T-helper 2 cell (primary cell): ENCODE measurements around the gene ACKR3.
A peak's percentile ranks its signal among the peaks of the same experiment; 100 is the strongest.

Experiments used
- DNase-seq, 5 experiments: peaks; one replicate each; pipeline versions ENCODE4 v3.0.0 to v3.0.0-alpha.2; 2012 to 2022

ACKR3 gene

DNA sequence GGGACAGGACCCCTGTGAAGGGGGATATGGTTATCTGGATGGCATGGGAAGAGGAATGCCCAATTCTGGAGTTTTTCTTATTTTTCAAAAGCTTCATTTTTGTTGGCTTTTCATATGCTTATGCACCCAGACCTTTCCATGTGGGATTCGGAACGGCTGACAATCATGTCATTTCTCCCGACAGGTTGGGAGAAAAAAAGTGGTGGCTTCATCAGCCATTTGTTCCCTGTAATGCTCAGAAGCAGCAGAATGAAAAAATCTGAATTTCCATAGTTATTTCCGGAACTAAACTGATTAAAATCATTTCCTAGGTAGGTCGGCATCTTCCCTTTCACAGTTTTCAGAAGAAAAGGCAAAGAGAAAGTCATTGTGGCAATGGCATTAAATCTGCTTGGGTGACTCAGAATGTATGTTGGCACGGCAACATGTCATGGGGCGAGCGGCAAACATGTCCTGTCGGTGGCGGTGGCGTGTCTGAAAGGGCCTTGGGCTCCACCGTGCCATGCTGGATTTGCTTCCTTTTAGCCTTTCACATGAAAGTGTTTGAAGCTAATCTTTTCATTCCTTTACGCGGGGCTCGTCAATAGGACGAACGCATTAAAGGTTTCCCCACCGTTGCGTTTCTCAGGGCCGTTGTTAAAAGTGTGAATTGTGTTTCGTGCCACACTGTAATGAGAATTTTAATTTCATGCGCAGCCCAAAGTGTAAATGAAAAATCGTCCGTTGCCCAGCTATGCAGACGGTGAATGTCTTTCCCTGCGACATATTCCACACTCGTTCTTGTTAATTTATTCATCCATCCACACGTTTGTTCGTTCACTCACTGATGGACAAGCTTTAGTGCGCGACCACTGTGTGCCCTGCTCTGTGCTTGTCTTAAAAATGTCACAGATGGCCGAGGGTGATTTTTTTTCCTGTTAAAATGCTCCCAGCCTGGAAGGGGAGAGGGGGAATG is 18.5 kb downstream of the ACKR3 start:
- DNase-seq, result no peak

DNA sequence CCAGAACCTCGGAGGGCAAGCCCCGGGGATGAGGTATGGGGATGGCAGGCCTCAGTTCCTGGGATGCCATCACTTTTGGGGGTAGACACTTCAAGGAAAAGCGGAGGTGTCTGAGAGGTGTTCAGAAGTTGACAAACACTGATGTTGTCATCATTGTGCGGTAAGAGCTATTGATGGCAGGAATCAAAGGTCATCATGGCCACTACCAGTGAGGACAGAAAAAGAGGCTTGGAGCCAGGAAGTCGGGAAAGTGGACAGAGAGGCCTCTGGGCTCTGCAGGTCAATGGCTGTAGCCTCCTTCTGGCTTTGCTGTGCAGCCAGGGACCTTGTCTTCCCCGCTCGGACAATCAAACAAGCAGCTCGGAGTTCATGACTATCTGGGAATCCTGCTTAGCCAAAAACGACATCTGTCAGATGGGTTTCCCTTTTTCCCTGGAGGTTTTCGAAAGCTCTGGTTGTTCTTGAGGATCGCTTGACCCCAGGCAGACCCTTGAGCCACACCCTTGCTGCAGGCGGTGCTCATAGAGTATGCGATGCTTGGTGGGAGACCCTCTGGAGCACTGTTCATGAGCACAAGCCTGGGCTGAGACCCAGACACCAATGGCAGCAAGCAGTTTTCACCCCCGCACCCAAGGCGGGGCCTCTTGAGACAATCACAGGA is 19.4 kb downstream of the ACKR3 start:
- no peak for DNase-seq

DNA sequence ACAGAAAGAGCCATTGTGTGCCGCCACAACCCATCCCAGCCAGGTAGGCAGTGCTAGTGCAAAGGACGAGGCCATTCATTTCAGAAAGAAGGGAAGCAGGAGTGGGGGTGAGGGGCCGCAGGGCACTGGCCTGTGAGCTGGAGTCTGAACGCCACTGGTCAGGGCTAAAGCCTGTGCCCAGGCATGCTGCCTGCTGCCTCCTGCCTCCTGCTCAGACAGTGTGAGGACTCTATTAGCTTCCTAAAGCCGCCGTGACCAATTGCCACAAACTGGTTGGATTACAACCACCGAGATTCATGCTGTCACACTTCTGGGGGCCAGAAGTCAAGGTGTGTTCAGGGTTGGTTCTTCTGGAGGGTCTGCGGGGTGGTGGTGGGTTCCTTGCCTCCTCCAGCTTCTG is 21.2 kb downstream of the ACKR3 start:
- no peak for DNase-seq

GRCh38 chr2:236592821-236593220 is 23.2 kb downstream of the ACKR3 start:
- no peak for DNase-seq

GRCh38 chr2:236593531-236593930 is 23.9 kb downstream of the ACKR3 start:
- DNase-seq, result no peak

- DNase-seq, result no peak
Measured at GRCh38 chr2:236593956-236594355, 24.3 kb downstream of the ACKR3 start.

DNA sequence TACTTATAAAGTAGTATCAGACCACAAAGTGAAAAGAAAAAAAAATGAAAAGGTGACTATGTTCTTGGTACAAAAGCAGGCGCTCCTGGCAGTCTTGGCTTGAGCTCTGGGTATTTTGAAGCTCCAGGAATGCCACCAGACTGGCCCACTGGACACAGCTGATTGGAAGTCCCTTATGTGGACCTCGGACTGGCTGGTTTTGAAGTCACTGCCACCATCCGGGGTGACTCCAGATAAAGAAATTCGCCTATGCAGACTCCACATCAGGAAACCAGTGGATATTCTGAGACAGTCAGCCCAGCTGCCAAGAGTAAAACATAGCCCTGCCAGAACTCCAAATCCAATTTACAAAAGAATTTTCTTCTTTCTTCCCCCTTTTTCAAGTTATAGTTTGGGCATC is 28.0 kb downstream of the ACKR3 start:
- DNase-seq, result no peak

DNA sequence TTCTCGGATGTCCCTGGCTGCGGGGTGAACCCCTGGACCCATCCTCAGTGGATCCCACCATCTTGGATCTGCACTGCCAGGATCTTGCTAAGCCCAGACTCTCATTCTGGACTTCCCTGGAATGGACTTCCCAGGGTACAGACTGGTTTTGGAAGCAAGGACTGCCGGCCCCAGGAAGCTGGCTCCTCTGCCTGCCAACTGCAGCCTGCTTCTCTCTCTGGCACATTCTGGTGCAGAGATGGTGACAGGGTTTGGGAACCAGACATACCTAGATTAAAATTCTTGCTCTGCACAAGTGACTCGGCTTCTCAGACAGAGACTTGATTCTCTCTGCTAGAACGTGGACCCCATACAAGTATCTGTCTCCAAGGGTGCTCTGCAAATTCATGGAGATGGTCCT is 29.4 kb downstream of the ACKR3 start:
- DNase-seq, result no peak

DNA sequence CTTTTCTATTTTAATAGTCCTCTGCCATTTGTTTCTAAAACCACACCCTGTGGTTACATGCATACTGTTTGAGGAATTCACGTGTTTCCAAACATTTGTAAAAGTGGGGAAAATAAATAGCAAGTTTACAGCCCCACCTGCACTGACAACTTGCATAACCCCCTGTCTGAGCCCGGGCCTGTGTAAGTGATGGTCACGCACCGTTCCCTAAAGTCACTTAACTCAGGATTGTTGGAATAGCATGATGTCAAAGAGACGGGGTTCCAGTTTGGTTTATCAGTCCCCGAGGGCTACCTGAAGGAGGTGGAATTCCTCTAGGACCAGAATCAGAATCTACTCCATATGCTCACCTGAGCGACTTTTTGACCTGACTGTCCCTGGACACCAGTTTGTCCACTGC is 30.5 kb downstream of the ACKR3 start:
- DNase-seq, result no peak

GRCh38 chr2:236600892-236601291 is 31.3 kb downstream of the ACKR3 start:
- no peak for DNase-seq

GRCh38 chr2:236601316-236602202 is 31.9 kb downstream of the ACKR3 start:
- no peak for DNase-seq

DNA sequence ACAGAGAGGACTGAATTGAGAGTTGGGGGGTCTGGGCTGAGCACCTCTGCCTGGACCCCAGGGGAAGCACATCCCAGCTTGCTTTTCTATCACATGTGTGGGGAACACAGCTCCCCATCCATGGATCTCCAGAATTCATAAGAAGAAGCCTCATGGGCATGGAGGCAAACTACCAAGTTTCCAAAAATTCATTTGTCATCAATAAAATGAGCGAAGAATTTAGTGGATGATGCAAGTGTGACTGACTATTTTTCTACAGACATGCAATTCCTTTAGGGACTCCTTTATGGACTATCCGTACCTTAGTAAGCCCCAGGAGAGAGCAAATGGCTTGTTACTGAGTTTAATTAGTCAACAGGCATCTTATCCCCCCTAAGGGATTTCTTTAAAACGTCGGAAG is 33.1 kb downstream of the ACKR3 start:
- DNase-seq, result no peak

- no peak for DNase-seq
Measured at GRCh38 chr2:236603361-236604015, 33.9 kb downstream of the ACKR3 start.

DNA sequence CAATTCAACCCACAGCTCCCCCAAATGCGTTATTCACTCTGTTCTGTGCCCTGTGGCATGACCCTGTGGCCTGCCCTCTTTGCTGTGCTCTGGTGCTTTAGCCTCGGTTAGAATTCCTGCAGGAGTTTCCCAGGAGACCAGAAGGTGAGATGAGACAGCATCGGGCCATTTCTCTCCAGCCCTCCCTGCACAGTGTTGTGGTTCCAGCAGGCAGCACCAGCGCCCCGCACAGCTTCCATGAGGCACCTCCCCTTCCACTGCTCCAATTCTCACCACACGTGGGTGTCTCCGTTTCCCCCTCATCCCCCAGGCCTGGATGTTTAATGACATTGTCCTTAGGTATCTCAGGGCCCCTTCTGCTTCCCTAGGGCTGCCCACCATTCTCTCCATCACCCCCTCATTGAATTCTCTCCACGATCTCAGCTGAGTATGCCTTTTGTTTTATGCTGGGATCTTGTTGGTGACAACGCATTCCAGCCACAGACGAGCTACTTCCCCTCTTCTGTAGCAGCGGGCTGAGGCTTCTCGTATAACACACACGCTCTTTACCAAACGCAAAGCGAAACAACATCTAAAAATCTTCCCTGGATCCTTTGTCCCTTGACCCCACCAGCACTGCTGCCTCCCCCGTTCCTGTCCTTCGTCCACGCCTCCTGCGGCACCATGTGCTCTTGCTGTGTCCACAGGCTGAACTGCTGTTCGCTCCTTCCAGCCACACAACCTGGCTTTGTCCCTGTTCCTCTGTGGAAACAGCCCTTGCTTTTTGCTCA is 35.1 kb downstream of the ACKR3 start:
- no peak for DNase-seq

GRCh38 chr2:236605345-236605734 is 35.7 kb downstream of the ACKR3 start:
- no peak for DNase-seq

DNA sequence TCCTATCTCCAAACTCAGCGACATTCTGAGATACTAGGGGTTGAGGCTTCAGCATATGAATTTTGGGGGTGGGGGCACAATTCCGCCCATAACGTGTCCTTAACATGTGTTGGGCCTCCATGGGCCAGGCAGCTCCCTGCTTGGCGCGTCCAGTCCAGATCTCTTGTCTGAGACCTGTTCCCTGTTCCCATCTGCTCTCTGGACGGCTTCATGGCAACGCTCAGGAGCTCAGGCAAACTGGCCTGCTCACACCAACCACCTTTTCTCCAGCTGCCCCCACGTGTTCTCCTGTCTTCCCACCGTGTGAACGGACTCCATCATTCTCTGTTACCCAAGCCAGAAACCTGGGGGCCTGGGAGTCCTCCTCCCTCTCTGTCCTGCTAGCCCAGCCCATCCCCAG is 36.4 kb downstream of the ACKR3 start:
- DNase-seq, result no peak

- DNase-seq, result peak in 2 of 5 experiments; percentile 7 to 15
Measured at GRCh38 chr2:236607471-236608187, 38.0 kb downstream of the ACKR3 start.

DNA sequence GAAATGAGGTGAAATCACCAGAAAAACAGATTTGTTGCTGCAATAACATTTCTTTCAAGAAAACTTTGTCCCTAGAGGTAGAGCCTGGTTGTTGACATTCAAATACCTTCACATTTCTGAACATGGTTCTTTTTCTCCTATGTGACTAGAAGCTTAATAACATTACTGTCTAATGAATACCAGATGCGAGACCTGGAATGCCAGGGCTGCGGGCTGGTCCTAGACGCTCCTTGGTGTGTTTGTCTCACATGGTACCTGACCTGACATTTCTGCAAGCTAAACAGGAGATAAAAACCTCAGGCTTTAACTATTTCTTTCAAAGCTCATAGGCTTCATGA is 38.5 kb downstream of the ACKR3 start:
- no peak for DNase-seq

DNA sequence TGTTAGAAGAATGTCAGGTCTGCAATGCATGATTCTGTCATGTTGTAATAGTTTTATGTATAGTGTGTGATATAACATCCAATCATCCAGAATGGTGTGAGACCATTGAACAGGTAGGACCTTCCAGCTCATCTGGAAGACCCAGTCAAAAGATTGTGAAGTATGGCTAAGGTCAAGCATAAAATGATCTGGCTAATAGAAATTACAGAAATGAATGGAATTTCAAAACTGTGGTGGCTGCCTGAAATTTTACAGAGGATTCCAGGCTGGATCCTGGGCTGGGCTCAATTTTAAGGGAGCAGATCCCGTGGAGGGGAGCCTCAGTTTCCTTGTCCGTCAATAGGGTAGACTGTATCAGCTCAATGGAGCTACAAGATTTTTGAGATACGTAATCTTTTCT is 39.1 kb downstream of the ACKR3 start:
- DNase-seq, result no peak

DNA sequence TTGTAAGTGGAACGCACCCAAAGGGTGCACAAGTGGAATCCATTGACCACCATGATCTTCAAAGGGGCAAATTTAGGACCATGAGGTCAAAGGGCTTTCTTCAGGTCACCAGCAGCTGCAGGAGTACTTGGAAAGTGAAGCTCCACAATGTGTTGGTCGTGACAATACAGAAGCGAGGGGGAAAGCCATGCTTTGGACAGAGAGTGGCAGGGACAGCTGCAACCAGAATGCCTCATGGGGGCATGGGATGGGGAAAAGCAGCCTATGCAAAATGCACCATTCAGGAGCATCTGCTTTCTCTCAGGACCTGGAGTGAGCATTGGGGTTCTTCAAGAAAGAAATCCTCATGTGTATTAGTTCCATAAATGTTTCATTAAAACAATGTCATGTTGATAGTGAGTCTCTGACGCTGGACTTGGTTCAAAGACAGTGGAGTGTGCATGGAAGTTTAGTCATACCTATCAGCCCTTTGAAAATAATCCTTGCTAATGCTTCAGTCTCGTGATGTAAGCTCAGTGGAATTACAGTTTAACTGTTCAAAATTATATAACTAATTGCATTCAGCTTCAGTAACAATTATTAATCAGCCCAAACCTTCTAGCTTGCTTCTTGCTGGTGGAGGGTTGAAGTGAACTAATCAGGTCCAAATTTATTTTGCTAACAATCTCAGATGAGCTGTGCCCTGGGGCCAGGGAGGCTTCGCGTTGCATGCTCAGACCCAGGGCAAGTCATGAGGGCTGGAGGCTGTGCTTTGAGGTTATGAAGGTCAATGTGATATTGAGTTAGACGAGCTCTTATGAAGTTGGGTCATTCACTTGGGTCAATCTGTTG is 41.6 kb downstream of the ACKR3 start:
- no peak for DNase-seq
